IPS-NIHi11 (cell line): ENCODE measurements around the gene REG4.

Experiments used
- DNase-seq: peaks from one replicate; pipeline ENCODE4 v3.0.0; 2012; ENCODE audit warnings: mixed read lengths, low spot score

REG4 gene

DNA sequence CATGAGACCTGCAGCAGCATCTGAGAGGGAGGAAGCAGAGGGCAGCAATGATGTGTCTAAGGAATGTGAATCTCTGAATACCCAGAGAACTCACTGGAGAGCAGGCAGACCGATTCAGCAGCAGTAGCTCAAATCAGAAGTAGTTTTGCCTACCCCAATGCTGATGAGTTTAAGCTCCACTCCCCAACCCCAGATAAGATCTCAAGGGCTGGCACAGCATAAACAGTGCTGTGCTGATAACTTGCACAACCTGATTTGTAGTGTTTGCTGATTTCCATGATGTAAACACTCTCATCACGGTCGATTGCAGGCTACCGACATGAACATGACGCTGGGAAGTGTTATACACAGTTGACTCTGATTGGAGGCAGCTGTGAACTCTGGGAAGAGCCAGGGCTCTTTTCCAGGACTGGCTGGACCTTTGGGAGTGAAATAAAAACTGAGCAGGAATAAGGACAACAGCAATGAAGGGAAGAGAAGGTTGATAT is 31.3 kb downstream of the REG4 start:
- no peak for DNase-seq

GRCh38 chr1:119778886-119779560 is 32.2 kb downstream of the REG4 start:
- DNase-seq = no peak

DNA sequence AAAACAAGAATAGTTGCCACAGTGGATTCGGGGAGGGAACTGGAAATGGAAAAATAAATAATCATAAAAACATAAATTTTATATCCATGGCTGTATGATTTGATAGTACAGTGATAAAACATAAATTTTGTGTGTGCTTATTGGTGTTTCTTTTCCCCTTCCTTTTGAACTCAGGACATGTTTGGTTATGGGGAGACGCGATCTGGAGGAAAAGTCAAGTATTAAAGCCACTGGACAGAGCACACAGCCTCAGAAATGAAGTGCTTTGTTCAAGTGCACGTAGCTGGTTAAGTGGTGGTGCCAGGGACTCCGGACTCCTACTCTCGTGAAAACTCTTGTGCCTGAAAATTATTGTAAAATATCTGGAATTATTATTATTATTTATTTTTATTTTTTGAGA is 32.9 kb downstream of the REG4 start:
- no peak for DNase-seq

GRCh38 chr1:119774746-119775490 is 36.3 kb downstream of the REG4 start:
- DNase-seq = no peak

GRCh38 chr1:119773711-119774241 is 37.5 kb downstream of the REG4 start:
- DNase-seq = peak; percentile 65

- no peak for DNase-seq
These were observed 39.0 kb downstream of the REG4 start for GRCh38 chr1:119772298-119772697.

GRCh38 chr1:119771770-119772169 is 39.5 kb downstream of the REG4 start:
- no peak for DNase-seq

GRCh38 chr1:119771016-119771415 is 40.2 kb downstream of the REG4 start:
- DNase-seq = peak; percentile 56

DNA sequence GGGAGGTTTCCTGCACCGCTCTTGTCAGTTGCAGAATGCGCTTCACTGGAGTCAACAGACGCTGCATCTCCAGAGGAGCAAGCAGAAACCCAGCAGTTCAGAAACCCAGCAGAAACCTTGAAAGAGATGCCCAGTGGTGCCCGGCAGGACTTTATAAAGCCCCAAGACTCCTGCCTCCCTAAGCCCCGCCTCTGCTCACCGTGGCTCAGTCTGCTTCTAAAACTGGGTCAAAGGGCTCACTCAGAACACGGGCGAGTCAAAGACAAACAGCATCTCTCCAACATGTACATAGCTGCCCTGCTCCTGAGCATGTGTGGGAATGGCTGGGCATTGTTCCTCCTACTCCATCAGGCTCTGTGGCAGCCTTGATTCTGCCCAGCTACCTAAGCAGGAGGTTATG is 42.5 kb downstream of the REG4 start, which contains the start of gene HMGCS2:
Gene HMGCS2 (minus strand): TSS at position 128 of the 400 bp plus-strand sequence. CDS start 61 bp downstream, at position 67.
- DNase-seq = no peak

GRCh38 chr1:119767486-119767885 is 43.8 kb downstream of the REG4 start:
- DNase-seq = no peak

- no peak for DNase-seq
These were observed 44.9 kb downstream of the REG4 start for GRCh38 chr1:119766374-119766794.

DNA sequence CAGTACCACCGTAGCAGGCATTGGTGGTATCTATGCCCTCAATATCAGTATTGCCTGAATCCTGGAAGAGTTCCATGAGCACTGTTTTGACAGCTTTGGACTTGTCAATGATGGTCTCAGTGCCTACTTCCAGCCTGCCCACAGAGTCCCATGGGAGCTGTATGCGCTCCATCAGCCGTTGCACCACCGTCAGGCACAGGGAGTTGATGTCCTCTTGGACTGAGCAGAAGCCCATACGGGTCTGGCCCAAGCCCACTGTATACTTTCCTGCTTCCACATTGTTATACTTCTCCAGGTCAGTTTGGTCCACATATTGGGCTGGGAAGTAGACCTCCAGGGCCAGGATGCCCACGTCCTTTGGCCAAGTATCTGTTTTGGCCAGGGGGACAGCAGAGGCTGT is 47.0 kb downstream of the REG4 start:
- no peak for DNase-seq

DNA sequence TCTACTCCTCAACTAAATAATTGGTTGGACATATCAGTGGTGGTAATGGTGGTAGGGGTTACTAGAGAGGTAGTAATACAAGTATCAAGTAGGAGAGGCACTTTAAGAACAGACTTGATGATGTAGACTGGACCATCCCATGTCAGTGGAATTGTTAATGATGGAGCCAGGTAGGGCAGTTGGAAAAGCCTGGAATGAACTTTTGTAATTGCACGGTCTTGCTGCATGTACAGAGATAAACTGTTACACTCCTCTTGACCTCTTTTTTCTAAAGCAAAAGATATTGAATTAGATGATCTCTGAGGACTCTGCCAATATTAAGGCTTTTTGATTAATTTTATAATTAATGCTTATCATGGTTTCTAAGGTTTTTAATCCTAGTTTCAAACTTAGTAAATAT is 48.3 kb downstream of the REG4 start:
- DNase-seq = no peak

DNA sequence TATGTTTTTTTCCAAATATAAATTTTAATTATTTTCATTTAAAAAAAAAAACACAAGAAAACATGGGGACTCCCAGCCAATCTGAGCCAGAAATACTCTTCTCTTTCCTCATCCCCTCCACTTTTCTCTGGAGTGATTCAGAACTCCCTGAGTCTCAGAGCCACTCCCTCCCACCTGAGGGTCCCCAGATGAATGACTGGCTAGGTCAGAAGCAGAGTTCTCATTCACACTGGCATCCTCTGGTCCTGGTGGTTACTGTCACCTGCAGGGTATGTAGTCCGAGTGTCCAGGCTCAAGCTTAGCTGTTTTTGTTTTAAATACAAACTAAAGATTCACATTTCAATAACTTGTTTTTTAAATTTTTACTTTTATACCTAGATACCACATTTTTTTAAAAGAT is 48.9 kb downstream of the REG4 start:
- DNase-seq = no peak

DNA sequence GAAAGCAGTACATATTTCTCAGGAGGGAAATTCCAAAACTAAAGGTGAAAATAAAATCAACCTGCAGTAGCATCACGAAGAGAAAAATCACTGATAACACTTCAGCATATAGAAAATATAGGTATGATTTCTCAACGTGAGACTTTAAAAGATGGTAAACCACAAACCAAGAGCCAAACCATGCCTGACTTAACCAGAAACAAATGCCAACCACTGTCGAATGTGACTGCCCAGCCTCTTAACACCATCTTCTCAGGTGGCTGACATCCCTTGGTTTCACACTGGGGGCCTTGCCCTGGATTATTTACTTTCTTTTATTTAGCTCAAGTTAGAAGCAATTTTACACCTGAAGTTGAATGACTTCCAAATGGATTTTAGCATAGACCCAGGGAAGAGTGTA is 52.7 kb downstream of the REG4 start:
- DNase-seq = no peak

GRCh38 chr1:119752592-119752991 is 58.7 kb downstream of the REG4 start:
- DNase-seq = no peak

DNA sequence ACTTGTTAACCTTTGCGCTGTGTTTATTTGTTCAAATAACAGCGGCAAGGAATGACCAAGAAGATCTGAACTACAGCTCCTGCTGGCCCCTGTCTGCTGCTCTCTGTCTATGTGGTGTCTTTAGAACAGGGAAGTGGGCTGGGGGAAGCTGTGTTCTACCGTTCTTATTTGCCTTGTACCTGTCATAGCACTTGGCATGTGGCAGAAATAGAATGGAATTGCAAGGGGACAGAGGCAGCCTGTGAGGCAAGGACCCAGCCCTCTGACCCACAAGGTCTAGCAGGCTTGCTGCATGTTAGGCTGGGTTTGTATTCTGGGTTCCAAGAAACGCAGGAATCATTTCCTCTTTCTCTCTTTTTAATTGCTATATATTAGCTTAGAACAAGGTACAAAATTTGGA is 63.2 kb downstream of the REG4 start:
- DNase-seq = no peak

DNA sequence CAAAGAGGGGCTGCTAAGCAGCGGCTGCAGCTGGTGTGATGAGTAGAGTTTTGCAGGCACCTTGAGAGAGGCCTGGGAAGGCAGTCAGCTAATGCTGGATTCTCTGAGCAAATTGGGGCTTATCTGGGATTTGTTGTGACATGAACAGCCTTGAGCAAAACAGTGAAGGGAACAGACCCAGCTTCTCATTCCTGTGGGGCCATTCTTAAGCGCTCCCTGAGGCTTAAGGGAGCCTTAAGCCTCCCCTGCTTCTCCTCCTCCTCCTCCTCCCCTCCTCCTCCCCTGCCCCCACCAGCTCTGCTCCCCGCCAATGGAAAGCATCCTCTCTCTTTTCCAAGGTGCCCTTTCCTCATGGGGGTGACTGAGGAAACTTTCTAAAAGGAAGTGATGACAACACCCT is 63.8 kb downstream of the REG4 start:
- DNase-seq = no peak

DNA sequence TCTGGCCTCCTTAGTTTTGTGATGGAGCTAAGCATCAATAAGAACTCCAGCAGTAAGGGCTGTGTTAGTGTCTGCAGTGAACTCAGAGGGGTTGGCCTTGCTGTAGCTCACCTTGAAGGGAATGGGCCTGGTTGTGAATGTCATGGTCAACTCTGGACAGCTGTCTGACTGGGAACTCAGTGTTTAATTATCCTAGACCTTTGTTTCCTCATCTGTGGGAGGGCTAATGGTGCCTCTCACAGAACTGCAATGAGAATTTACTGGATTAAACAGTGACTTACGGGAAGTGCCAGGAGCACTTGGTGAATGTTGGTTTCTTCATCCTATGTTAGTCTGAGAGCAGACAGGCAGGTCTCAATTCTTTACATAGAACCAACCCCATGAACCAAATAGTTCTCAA is 66.2 kb downstream of the REG4 start:
- DNase-seq = no peak

DNA sequence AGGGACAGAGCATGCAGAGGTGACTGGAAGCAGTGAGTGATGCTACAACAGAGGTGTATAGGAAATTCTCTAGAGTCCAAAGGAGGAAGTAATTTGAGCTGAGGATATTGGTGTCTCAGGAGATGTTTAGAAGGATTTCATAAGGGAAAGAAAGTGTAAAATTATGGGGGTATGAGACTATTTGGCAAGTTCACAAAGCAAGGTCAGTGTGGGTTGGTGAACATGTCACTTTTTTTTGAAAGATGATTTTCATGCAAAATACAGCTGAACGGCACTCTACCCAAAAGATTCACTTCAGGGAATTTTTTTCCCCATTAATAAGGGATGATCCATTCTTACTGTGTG is 66.7 kb downstream of the REG4 start:
- DNase-seq = no peak
